T-helper 2 cell treated with Interferon-gamma antibody and Interleukin-4, amounts not matched to agents 100 ng/mL and 5 ng/mL, for 36 hours (primary cell): ENCODE data around the gene PPP2R5A. TPM values are rescaled to one million over a fixed set of nuclear protein-coding genes. Genes with fewer than 3 reads are reported as not detected.

ENCODE experiments used
- intact Hi-C: fragments of 100-400 bp; cut with micrococcal nuclease; formaldehyde crosslinking; loops from one replicate; pipeline ENCODE4 v1.15.1; 2023
- total RNA-seq: library from RNA; stranded (reverse); gene quantifications from 2 replicates; pipeline ENCODE4 v1.2.3, GENCODE V29; 2022

Gene PPP2R5A
- total RNA-seq, 1 donor from 2014 or later: 54.0 TPM

GRCh38 chr1:212267017-212267416 is 18.2 kb upstream of the PPP2R5A start:
- intact Hi-C loops: no loop called here

- intact Hi-C loops: no loop called here
Observed at GRCh38 chr1:212267460-212267859, 17.8 kb upstream of the PPP2R5A start.

DNA sequence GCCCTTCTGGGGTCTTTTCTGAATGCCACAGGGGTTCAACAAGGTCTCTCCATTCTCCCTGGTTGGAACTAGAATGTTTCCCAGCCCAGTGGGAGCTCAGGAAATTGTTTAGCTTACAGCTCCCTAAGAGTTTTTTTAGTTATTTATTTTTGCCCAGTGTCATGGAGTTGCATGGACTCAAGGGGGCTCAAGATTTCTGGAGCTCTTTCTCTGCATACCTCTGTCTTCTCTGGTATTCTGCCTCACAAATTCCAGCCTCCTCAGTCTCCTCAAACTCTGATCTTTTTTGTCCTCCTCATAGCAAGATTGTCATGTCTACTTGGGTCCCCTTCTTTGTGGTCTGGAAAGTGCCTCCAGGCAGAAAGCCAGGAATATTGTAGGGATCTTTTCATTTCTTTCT is 15.9 kb upstream of the PPP2R5A start:
- intact Hi-C loops: no loop called here

- intact Hi-C loops: no loop called here
Observed at GRCh38 chr1:212270564-212270963, 14.6 kb upstream of the PPP2R5A start.

GRCh38 chr1:212271234-212271633 is 14.0 kb upstream of the PPP2R5A start:
- intact Hi-C loops: no loop called here

DNA sequence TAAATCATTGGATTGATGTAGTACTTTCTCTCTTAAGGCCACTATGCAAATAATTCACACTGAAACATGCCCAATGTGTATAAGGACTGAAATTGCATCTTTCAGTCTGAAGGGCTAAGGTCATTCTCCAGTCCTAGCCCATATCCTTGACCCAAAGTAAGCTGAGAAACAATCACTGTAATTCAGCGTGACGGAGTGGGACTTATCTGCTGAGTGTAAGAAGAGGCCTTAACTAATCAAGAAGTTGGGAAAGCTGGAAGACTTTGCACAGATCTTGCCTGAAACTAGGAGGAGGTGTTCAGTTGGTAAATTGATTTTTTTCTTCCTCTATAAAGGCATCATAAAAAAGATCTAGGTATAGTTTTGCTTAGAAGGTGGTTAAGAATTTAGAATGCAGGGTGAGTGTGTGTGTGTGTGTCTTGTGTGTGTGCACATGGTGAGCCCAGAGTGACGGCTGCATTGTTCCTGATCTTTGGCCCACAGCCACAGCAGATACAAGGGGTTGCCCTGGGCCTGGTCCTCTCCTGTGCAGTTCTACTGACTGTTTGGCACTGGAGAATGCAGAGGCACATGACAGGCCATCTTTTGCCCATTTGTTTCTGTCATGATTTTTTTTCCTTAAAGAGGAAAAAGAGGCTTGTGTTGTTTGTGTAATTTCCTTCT is 13.3 kb upstream of the PPP2R5A start:
- intact Hi-C loops: no loop called here

- intact Hi-C loops: loop anchor here (10.0 kb wide), 1 partner anchor 47 kb away; no protein-coding TSS in a partner anchor
Observed at GRCh38 chr1:212281590-212281989, 3.6 kb upstream of the PPP2R5A start.

GRCh38 chr1:212283741-212284140 is 1.5 kb upstream of the PPP2R5A start:
- intact Hi-C loops: loop anchor here (2.0 to 10.0 kb wide), 6 partner anchors 49 to 451 kb away; partner anchors contain the start of genes ATF3 and NENF

DNA sequence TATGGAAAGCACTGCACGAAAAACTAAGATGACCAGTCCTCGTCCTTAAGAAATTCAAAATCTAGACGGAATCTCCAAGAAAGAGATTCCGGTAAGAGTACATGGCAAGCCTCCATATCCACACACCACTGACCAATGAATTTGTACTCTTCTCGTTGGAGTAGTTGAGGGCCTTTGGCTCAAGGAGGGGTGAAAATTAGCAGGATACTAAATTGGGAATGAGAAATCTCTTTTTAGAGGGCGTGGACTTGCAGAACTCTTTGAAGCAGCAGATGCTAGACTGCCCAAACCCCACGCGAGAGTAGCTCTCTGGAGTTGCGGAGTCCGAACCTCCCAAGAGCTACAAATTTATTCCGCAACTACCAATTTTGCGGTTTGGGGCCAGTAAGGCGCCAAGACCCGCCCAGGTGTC is 872 bp upstream of the PPP2R5A start:
- intact Hi-C loops: loop anchor here (2.0 to 10.0 kb wide), 6 partner anchors 50 to 452 kb away; partner anchors contain the start of genes ATF3 and NENF

DNA sequence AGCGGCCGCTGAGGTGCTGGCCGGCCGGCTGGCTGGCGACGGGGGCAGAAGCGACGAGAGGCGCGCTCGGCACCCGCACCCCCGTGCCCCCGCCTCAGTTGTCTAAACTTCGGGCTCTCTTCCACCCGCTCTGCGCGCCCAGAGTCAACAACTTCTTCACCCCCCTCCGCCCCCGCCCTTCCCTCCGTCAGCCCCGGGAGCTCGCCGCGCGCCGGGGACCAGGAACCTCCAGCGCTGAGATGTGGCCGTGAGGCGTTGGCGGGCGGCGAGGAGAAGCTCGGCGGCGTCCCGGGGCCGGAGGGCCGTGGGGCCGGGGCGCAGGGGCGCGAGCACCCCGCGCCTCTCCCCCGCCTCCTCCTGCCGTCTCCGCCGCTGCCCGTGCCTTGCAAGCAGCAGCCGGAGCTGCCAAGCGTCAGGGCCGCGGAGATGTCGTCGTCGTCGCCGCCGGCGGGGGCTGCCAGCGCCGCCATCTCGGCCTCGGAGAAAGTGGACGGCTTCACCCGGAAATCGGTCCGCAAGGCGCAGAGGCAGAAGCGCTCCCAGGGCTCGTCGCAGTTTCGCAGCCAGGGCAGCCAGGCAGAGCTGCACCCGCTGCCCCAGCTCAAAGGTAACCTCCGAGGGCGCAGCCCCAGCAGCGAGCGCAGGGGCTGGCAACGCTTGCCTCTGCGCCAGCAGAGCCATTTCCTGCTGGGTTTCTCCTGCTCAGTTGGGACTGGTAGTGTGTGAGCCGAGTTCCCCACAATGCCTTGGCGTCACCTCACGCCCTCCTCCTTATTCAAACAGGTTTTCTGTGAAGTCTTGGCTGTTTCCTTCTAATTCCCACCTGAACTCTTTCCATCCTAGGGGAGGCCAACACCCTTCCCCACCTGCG is 710 bp downstream of the PPP2R5A start:
- intact Hi-C loops: loop anchor here (1.0 to 10.0 kb wide), 17 partner anchors 30 to 707 kb away; partner anchors contain the start of genes ATF3, DTL, FLVCR1 and INTS7

DNA sequence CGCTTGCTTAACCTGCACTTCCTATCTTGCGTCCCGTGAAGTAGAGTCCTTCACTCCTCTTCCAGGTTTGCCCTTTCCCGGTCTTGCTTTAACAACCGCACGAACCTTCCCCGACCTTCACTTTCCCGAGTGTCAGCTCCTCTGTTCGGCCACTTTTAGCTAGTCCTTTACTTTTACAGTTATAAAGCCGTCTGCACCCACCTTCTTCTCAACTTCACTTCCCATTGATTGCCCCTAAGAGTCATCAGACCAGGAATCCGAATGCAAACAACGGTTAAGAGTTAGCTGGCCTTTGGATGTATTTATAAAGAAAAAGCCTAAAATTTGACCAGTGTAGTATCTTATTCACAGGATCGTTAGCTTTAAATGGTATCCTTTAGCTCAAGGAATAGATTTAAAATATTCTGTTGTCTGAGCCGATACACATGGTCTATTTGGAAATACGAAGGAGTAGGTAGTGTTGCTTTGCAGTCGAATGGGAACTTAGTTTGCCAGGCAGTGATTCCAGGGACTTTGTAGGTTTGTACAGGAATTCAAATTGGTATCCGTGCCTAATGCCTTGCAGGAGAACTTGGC is 1.4 kb downstream of the PPP2R5A start:
- intact Hi-C loops: loop anchor here (2.0 to 10.0 kb wide), 6 partner anchors 52 to 571 kb away; partner anchors contain the start of genes FLVCR1, NSL1 and TATDN3

DNA sequence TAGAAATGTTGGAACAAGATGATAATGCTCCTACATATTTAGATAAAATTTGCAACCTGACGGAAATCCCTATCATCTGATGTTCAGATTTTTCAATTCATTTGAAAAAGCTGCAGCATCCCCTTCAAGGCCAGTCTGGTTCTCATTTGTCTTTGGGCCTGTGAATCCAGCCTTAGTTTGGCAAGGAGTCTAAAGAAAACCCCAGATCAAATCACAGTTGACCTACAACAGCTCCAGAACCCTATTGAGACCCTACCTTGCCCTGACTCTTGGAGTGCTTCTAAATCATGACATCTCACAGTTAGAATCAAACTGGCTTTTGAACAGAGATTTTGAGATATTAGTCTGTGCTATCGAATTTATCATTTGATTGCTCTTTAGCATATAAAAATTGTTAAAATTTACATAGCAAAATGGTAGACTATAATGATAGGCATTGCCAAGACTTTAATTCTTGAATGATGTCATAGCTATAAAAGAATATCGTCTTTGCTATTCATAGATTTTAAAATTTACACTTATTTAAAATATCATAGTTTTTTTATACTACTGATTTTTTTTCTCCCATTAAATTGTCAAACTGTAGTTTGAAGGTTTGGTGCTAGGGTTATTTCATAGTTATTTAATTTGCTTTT is 2.2 kb downstream of the PPP2R5A start:
- intact Hi-C loops: loop anchor here (2.0 to 10.0 kb wide), 6 partner anchors 53 to 570 kb away; partner anchors contain the start of genes FLVCR1, NSL1 and TATDN3

GRCh38 chr1:212287995-212288394 is 2.8 kb downstream of the PPP2R5A start:
- intact Hi-C loops: loop anchor here (2.0 to 10.0 kb wide), 6 partner anchors 53 to 569 kb away; partner anchors contain the start of genes FLVCR1, NSL1 and TATDN3

DNA sequence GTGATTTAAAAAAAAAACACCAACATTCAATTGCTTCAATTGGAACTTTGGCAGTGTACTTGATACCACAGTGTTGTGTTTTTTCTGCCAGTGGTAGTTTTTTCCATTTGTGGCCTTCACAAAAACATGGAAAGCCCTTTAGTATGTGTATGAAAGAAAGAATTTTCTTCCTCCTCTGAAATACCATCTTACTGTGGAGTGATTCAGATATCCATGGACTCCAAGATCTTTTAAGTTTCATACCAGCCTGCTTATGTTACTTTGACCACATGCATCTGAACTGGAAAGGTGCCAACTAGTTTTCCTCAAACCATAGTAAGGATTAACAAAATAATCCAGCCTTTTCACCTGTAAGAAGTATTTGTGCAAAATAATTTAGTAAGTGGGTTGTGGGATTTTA is 3.4 kb downstream of the PPP2R5A start:
- intact Hi-C loops: loop anchor here (5.0 to 10.0 kb wide), 3 partner anchors 54 to 569 kb away; partner anchors contain the start of gene FLVCR1

- intact Hi-C loops: loop anchor here (2.0 to 10.0 kb wide), 4 partner anchors 55 to 568 kb away; partner anchors contain the start of gene FLVCR1
Observed at GRCh38 chr1:212289262-212290077, 4.3 kb downstream of the PPP2R5A start.

DNA sequence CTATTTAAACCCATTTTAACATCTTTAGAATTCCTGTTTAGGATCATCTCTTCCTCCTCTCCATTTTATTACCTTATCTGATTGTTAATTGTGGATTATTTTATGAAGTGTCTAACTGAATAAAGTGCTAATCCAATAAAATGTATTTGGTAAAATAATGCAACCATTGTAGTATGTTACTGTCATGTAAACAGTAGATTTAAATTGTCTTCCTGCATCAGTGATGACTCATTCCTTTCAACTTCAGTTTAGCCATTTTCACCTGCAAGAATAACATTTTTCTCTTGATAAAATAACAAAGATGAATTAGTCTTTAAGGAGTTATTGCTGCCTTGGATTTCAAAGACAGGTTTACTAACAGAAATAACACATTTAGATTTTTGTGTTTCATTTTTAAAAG is 5.4 kb downstream of the PPP2R5A start:
- intact Hi-C loops: loop anchor here (2.0 kb wide), 1 partner anchor 220 kb away; no protein-coding TSS in a partner anchor

- intact Hi-C loops: loop anchor here (2.0 kb wide), 1 partner anchor 221 kb away; no protein-coding TSS in a partner anchor
Observed at GRCh38 chr1:212291505-212292134, 6.4 kb downstream of the PPP2R5A start.

GRCh38 chr1:212292250-212293105 is 7.3 kb downstream of the PPP2R5A start:
- intact Hi-C loops: no loop called here
